ENCODE data around the gene STXBP5.
"Not testable (repeated sequence)": the region's sequence is repeated elsewhere in the genome, so short reads cannot be mapped to it uniquely, and the experiment has no call there.

STXBP5 gene

GRCh38 chr6:147304016-147304415 is 99.8 kb downstream of the STXBP5 start:
- no peak for DNase-seq

- DNase-seq, result no peak
Observed at GRCh38 chr6:147310521-147310920, 106.3 kb downstream of the STXBP5 start.

- no peak for DNase-seq
Observed at GRCh38 chr6:147311218-147311617, 107.0 kb downstream of the STXBP5 start.

- no peak for DNase-seq
Observed at GRCh38 chr6:147321260-147321659, 117.0 kb downstream of the STXBP5 start.

DNA sequence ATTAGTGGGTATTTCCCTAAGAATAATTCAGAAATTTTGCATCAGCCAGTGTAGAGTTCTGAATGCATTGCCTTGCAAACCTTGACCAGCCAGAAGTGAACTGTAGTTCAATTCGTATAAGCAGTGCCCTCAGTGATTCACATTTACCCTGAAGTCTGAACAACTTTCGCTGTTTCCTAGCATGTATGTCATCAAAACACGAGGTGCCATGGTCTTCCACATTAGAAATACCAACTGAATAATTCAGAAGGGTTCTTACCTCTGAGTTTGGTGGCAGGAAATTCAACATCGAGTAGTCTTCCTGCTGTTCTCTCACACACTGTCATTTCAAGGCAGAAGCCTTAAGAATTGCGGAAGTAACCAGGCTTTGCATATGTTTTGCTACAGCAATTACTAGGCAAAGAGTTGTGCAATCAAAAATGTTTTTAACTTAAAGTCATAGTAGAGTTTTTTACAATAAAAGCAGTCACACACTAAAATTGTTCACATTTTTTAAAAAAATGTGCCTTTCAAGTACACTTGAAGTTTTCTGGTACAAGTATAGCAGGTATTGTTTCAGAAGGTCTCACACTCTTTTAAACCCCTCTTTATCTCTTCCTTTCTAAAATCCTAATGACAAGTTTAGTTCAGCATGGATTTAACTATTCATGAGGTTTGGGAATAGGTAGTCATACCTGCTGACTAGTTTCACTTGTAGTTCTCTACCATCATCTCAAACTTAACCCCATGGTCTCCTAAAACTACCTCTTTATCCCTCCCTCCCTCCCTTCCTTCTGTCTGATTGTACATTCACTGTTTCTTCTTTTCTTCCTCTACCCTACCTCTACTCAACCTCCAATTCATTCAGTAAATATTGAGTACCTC is 118.3 kb downstream of the STXBP5 start:
- DNase-seq, result no peak

DNA sequence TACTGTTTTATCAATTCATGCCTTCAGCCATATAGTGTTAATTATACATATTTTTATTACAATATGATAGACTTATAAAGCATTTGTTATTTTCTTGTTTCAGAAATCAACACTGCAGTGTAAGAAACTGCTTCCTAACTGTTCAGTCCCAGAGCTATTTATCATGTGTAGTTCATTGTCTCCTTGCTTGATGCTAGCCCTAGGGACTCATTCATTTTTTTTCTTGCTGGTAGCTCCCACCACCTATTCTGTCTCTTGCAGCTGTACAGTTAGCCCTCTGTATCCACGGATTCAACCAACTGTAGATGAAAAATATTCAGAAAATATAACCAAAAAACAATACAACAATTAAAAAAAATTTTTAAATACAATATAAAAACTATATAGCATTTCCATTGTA is 121.3 kb downstream of the STXBP5 start:
- DNase-seq, result no peak

DNA sequence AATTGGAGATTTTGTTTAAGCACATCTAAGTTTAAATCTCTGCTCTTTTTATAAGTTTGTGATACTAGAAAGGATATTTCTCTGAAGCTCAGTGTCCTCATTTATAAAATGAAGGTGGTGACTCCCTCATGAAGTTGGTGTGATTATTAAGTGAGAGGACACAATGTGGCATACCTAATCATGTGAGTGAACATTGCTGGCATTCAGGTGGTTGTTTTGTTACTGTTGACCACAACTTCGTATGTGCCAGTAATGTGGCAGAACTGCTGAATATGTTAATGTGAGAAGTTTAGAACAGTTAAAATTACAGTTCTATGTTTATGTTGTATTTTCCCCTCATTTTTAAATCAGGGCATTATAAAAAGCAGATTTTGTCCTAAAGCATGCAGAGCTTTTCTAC is 127.2 kb downstream of the STXBP5 start:
- DNase-seq, result no peak

GRCh38 chr6:147337921-147338320 is 133.7 kb downstream of the STXBP5 start:
- DNase-seq, result no peak

GRCh38 chr6:147341486-147341885 is 137.3 kb downstream of the STXBP5 start:
- DNase-seq, result no peak

DNA sequence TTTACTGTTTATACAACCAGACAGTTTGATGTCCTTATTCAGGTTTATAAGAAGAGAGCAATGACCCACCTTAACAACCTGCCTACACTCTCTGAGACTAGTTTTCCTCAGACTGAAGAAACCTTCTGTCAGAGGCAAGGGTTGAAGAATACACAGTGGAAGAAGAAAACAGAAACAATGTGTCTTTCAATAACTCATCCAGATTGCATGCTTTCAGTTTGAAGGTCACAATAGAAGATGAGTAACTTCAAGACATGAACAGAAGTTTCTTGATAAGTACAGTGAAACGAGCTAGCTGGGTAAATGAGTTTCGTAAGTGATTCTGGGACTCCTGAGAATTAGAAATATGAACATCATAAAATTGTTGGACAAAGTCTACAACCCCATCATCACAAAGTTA is 141.7 kb downstream of the STXBP5 start:
- DNase-seq, result no peak

DNA sequence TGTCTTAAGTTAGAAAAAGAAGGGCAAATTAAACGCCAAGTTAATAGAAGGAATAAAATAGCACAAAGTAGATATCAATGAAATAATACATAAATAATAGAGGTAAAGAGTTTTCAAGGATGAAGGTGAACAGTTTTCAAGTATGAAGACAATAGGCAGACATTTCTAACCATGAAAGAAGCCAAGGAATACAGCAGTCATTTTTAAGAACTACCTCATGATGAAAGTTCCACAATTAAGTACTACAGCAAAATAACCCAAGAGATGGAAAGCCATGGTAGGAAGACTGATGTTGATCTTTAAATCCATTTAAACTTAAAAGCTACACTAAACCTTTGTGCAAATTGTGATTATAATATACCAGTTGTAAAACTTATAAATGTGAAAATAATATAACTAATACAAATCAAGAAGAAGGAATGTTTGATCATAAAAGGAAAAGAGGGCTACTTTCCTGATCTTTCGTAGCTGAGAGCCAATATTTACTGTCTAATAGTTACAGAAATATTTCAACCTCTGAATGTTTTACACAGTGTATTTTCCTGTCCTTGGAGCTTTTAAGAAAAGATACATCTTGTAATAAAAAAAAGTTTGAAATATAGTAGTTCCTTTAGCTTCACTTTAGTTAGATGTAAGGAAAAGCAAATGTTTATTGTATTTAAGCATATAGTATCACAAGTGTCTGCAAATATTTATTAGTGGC is 143.1 kb downstream of the STXBP5 start:
- no peak for DNase-seq

DNA sequence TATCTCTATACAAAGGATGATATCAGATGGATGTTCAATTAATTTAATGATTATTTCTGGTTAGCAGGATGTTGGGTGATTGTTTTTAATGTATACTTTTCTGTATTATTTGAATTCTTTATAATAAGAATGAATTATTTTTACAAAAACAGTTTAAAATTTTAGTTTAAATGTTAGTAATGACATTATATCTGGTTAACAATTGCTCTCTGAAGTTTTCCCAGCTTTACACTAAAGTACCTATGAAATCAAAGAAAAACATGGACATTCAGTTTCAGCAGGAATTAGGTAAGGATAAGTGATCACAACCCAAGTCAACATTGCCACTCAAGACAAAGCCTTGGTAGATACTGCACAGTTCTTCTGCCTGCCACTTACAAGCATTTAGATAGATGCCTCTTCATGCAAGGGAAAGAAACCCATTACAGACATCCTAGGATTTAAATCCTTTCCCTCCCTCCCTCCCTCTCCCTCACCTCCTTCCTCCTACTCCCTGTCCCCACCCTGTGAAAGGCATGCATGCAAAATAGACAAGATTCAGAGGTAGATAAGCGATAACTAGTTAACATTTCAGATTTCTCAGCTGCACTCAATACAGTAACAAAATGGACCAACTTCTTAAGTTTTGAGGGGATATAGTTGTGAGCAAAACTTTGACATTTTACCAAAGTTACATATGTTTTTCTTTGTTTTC is 143.8 kb downstream of the STXBP5 start:
- DNase-seq, result no peak

DNA sequence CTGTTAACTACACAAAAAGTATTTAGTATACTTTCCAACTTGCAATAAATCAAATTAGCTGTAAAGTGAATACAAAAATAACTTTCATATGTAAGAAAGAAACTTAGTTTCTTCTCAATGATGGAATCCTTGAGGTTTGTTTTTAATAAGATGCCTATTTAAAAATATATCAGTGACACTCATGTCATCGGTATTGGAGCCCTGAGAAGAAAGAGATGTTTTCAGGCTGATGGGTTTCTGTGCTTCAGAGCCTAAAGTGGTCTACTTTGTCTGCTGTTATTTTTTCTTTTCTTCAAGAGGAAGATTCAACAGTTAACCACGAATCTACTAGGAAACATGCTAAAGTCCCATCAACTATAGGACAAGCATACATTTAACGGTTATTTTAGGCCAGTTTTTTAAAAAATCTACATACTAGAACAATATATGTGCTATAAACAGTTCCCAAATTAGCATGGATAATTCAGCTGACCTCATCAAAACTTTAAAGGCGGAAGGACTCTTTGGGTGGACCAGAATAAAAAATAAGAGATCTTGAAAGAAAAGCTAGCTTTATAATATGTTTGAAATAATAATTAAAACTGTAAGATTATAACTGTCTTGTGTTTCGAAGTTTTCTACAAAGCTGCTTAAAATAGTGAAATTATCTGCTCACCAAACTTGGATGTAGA is 157.2 kb downstream of the STXBP5 start:
- no peak for DNase-seq

GRCh38 chr6:147366290-147366689 is 162.1 kb downstream of the STXBP5 start:
- DNase-seq, result no peak

DNA sequence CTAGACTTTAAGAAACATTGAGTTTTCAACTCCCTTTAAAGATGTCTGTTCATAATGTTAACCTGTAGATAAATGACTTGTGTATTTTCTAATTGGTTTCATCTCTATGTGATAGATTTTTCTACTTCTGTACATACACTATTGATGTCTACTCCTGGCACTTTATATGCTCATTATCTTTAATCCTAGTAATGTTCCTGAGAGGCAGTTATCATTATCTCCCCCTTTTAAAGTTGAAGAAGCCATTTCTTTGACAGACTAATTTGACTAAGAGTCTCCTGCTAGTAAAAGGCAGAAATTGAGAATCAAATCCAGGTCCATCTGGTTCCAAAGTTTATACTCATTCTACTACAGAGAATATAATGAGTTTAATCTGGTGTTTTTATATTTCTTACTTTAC is 167.1 kb downstream of the STXBP5 start:
- no peak for DNase-seq

GRCh38 chr6:147372806-147373205 is 168.6 kb downstream of the STXBP5 start:
- no peak for DNase-seq

DNA sequence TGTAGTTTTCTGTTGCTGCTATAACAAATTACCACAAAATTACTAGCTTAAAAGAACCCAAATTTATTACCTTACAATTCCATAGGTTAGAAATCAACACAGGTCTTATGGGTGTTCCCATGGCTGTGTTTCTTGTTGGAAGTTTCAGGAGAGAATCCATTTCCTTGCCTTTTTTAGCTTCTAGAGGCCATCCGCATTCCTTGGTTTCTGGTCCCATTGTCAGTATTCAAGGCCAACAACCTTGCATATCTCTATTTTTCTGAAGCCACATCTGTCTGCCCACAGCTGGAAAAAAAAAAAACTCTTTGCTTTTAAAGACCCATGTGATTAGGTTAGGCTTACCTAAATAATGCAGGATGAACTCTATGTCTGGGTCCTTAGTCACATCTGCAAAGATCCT is 174.6 kb downstream of the STXBP5 start:
- DNase-seq, result no peak

DNA sequence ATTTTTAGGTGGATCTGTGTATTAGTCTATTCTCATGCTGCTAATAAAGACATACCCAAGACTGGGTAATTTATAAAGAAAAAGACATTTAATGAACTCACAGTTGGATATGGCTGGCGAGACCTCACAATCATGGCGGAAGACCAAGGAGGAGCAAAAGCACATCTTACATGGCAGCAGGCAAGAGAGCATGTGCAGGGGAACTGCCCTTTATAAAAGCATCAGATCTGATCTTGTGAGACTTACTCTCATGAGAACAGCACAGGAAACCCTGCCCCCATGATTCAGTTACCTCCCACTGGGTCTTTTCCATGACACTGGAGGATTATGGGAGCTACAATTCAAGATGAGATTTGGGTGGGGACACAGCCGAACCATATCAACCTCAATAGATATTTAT is 176.6 kb downstream of the STXBP5 start:
- DNase-seq, result not testable (repeated sequence)

DNA sequence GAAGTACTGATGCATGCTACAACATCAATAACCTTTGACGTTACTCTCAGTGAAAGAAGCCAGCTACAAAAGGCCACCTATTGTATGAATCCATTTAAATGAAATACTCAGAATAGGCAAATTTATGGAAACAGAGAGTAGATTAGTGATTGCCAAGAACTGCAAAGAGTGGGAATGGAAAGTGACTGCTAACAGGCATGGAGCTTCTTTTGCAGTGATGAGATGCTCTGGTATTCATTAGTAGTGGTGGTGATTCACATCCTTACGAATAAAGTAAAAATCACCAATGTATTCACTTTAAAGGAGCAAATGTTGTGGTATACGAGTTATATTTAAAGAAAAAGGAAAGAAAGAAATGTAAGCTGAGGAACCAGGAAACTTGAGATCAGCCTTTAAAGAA is 177.5 kb downstream of the STXBP5 start:
- no peak for DNase-seq

GRCh38 chr6:147382945-147383554 is 178.8 kb downstream of the STXBP5 start:
- DNase-seq, result no peak

DNA sequence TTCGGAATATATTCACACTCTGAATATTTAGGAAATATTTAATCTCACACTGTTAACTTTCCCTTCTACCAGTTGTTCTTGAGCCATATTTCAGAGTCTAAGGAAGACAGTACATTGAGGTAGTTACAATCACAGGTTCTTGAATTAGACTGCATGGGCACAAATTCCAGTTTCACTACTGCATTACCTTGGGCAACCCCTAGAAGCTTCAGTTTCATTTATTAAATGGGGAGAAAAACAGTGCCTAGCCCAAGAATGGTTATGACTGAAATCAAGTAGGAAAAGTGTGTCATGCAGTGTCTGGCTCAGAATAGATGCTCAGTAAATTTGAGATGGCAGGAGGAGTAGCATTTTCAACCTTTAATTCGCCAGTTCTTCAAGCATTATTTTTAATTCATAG is 179.8 kb downstream of the STXBP5 start:
- no peak for DNase-seq
